SK-N-SH (cell line): ENCODE results near the gene ZCCHC2.

ENCODE experiments used
- CHD2 ChIP-seq: fragments of 150-350 bp; IDR thresholded peaks from 2 replicates; pipeline ENCODE4 v1.6.1; 2018; ENCODE audit warnings: low read length; ENCODE audit not compliant: partially characterized antibody
- EZH2phosphoT487 ChIP-seq: fragments of 200-600 bp; sonication (generic); IDR thresholded peaks from 2 replicates; pipeline ENCODE4 v1.6.1; 2017; ENCODE audit warnings: low read depth, mixed run types, mild to moderate bottlenecking, antibody characterized with exemption, moderate library complexity, borderline replicate concordance
- MEF2A ChIP-seq: IDR thresholded peaks from 2 replicates; pipeline ENCODE4 v1.4.0; 2012; ENCODE audit warnings: low read depth, borderline replicate concordance
- MXI1 ChIP-seq: IDR thresholded peaks from 2 replicates; pipeline ENCODE4 v1.6.1; 2012; ENCODE audit warnings: mild to moderate bottlenecking, low read depth, low read length, improper control_type of control experiment
- RAD21 ChIP-seq: IDR thresholded peaks from 2 replicates; pipeline ENCODE4 v1.6.1; 2012; ENCODE audit warnings: mild to moderate bottlenecking, low read length
- TF ChIP-seq, protein P1 (sequence below): fragments of 200-600 bp; sonication (generic); IDR thresholded peaks from 2 replicates; pipeline ENCODE4 v1.6.1; 2017; ENCODE audit warnings: antibody characterized with exemption, mild to moderate bottlenecking, moderate library complexity

DNA sequence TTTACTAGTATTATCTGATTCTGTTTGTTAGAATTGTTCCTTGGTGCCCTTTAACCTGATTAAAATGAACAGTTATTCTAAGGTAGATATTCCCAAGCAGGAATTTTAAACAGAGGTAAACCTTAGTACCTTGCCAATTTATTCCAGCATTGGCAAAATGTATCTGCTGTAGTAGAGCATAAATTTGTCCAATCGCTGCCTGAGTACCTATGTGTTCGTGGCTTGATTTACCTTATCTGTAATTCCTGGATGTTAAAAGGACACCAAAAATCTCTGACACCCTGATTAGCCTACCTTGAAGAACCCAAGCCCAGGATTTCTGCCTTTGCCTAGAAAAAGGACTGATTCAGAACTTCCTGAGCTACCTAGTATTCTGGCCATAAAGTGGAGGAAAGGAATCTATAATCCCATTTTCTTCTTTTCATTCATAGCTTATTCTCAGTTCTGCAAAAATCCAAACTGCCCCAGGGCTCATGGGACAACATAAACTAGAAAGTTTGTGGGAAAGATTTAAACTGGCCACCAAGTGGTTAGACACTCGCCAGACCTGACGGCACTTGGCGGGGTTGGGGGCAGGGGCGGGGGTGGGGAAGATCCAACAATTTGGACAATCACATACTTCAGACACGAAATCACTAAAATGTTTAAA, 16.2 kb upstream of the ZCCHC2 start:
- TF ChIP-seq RAD21: no peak
- TF ChIP-seq MEF2A: no peak
- TF ChIP-seq EZH2phosphoT487: no peak
- no peak for TF ChIP-seq MXI1
- TF ChIP-seq, protein P1, sequence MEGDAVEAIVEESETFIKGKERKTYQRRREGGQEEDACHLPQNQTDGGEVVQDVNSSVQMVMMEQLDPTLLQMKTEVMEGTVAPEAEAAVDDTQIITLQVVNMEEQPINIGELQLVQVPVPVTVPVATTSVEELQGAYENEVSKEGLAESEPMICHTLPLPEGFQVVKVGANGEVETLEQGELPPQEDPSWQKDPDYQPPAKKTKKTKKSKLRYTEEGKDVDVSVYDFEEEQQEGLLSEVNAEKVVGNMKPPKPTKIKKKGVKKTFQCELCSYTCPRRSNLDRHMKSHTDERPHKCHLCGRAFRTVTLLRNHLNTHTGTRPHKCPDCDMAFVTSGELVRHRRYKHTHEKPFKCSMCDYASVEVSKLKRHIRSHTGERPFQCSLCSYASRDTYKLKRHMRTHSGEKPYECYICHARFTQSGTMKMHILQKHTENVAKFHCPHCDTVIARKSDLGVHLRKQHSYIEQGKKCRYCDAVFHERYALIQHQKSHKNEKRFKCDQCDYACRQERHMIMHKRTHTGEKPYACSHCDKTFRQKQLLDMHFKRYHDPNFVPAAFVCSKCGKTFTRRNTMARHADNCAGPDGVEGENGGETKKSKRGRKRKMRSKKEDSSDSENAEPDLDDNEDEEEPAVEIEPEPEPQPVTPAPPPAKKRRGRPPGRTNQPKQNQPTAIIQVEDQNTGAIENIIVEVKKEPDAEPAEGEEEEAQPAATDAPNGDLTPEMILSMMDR: no peak
- TF ChIP-seq CHD2: no peak
